Measurements from ENCODE around the gene CENPP.
"Not testable (repeated sequence)": the region's sequence is repeated elsewhere in the genome, so short reads cannot be mapped to it uniquely, and the experiment has no call there.

Gene CENPP

DNA sequence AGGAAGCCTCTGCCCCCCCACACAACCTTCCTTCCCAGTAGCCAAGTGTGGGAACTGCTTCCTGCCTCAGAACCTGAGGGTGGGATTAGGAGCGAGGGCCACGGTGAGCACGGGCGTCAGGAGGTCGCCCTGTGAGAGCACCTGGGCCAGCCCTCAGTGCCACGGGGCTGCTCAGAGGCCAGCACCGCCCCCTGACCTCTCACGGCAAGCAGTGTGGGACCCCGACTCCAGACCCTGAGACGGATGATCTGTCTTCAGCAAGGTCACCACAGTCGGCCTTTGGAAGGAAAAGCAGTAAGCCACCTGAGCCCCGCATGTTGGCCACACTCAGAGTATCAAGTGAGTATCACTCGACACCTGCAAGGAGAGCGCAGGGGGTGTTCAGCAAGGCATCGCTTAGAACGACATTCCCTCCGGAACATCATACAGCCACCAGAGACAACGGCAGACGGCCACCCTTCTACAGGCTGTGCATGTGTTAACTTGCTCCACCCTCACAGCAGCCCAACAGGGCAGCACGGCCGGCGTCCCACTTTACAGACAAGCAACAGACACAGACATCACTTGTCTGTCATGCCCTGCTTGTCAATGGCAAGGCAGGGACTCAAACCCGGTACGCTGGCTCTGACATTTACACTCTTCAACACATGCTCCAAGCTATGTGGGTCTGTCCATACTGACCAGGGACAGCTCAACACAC lies 294.0 kb downstream of the CENPP start:
- no peak for DNase-seq

DNA sequence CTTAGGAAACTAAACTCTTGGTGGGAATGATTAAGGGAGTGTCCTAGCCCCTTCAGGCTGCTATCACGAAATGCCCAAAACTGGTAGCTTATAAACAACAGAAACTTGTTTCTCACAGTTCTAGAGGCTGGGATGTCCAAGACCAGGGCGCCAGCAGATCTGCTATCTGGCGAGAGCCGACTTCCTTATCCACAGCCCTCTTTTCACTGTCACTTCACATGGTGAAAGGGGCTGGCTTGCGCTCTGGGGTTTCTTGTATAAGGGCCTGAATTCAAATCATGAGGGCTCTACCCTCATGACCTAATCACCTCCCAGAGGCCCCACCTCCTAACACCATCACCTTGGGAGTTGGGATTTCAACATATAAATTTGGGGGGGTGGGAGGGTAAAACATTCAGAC lies 295.1 kb downstream of the CENPP start:
- no peak for DNase-seq

DNA sequence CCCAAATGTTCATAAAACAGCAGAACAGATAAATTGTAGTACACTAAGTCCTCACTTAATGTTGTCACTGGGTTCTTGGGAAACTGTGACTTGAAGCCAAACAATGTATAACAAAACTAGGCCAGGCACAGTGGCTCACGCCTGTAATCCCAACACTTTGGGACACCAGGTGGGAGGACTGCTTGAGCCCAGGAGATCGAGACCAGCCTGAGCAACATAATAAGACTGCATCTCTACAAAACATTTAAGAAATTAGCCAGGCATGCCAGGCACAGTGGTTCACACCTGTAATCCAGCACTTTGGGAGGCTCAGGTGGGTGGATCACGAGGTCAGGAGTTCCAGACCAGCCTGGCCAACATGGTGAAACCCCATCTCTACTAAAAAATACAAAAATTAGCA lies 298.2 kb downstream of the CENPP start:
- DNase-seq = not testable (repeated sequence)

DNA sequence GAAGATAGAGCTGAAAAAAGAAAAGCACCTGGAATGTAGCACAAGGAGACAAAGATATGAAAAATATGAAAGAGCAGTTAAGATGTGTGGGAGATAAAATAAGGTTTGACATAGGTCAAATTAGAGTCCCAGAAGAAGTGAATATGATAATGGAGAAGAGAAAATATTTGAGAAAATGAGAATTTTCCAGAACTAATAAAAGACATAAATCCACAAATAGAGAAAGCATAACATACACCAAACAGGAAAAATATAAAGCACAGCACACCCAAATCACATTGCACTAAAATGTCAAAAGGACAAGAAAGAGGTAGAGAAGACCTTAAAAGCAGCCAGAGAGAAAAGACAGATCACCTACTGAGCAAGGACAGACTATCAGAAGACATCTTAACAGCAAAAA lies 300.7 kb downstream of the CENPP start:
- DNase-seq = no peak

- DNase-seq = no peak
Measured at GRCh38 chr9:92627651-92628050, 301.9 kb downstream of the CENPP start.

DNA sequence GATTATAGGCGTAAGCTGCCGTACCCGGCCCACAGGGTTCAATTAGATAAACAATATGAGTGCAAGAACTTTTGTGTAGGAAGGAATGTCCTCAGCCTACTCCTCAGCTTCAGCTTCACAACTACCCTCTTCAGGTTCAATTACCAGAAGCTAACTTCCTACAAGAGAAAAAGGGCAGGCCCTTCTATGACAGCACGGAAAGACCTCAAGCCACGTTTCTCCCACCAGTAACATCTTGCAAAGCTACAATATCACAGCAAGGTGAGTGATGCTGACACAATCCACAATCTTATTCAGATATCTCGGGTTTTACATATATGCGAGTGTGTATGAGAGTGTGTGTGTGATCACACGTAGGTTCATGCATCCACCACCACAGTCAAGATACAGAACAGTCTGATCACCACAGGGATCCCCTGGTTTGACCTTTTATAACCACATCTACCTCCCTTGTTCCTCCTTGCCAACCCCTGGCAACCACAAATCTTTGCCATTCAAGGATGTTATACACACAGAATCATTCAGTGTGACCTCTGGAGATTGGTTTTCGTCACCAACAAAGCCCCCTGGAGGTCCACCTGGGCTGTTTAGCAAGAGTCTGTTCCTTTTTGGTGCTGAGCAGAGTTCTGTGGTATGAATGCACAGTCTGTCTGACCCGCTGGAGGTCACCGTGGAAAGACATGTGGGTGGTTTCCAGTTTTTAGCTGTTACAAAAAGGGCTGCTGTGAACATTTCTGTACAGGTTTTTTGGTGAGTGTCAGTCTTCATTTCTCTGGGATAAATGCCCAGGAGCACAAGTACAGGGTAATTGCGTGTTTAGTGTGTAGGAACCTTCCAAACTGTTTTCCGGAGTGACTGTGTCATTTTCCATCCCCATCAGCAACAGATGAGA lies 305.9 kb downstream of the CENPP start:
- no peak for DNase-seq

GRCh38 chr9:92632641-92633040 lies 306.9 kb downstream of the CENPP start:
- DNase-seq = no peak

GRCh38 chr9:92633614-92634278 lies 308.0 kb downstream of the CENPP start:
- no peak for DNase-seq

DNA sequence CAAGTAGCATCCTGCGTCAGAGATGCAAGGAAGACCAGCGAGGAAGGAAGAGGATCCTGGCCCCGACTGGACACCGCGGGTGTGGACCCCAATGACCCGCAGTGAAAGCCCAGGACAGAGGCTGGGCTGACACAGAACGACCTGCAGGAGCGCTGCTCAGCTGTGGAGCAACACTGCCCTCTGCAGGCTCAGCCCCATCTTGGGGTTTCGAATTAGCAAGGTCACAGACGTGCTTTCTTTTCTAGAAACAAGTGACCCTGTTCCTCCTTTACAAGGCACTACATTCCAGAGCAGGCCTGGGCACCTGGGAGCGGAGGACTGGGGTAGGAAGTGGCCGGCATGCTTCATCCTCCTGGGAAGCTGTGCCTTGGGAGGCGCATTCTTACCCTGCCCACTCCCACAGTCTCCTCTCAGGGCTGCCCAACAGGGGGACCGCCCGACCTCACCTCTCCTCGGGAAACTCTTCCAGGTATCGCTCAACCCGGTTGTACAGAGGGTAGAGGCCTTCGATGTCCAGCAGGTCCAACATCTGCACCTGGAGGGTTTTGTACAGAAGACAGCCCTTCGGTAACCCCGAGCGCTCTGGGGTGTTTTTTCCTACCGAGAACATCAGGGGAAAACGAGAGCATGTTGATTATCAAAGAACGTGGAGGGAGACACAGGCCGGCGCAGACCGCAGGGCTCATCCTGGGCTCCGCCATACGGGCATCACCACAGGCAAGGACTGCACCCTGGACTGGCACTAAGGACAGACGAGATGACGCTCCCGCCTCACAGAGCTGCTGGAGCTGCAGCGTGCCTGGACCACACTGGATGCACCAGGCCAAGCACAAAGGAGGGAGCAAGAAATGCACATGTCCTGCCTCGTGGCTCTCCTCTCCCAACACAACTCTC lies 309.2 kb downstream of the CENPP start:
- DNase-seq = peak; percentile 31

- no peak for DNase-seq
Measured at GRCh38 chr9:92635760-92636159, 310.0 kb downstream of the CENPP start.

DNA sequence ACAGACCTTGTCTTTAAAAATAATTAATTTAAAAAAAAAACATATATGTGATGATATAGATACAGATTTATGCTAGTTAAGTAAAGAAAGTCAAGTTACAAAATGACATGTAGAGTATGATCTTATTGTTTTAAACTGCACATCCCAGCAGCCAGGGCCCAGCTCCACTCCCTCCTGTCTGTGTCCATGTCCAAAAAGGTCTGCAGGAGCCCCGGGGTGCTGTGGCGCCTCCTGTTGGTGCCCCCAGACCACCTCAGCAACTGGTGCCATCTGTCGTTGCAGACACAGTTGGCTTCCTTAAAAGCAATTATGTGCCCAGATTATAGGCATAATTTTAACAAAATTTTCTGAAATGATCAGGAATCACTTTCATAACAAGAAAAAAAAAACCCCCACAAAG lies 310.9 kb downstream of the CENPP start:
- DNase-seq = no peak

DNA sequence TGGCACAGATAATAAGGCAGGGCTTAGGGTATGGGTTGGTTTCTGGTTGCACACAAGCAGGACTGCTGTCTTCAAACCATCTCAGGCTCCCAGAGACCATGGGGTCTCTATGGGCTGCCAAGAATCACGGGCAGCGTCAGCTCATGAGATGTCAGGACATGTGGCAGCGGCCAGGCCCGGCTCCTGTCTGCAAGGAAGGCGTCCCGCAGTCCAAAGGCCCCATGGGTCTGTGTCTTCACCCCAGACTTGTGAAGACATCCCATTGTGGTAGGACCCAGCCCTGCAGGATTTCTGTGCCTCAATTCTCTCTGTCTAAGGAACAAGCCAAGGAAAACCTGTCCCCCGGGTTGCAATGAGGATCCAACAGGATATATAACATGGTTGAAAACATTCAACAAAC lies 311.6 kb downstream of the CENPP start:
- no peak for DNase-seq

DNA sequence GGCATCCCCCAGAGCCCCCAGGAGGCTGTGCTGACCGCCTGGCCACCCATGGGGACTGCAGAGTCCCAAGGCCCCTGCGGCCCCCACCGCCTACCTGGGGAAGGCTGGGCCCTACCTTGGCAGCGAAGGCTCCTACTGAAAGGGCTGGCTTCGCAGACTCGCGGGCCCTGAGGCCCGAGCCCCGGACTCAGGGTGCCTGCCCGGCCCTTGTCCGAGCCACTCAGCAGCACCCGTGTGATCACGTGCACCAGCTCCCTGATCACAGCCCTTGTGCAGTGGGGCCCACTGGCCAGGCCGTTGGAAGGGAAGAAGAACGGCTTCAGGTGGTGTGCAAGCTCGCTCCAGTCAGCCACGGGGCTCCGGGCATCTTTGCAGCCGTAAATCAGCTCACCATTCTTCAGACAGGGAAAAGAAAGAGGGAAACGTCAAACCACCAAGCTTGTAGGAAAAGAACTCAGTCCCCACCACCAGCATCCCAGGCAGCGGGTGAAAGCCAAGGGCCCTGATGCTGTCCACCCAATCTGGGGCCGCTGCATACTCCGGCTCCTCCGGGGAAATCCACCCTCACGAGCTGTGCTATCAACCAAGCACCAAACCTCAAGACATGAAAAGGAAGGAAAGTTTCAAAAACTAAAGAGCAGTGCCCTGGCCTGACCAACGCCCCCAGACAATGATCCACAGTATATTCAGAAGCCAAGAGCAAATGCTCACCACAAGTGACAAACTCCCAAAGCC lies 312.3 kb downstream of the CENPP start:
- DNase-seq = no peak

GRCh38 chr9:92638621-92639101 lies 312.9 kb downstream of the CENPP start:
- no peak for DNase-seq

- DNase-seq = no peak
Measured at GRCh38 chr9:92639124-92639523, 313.4 kb downstream of the CENPP start.

GRCh38 chr9:92639791-92640271 lies 314.1 kb downstream of the CENPP start:
- no peak for DNase-seq

DNA sequence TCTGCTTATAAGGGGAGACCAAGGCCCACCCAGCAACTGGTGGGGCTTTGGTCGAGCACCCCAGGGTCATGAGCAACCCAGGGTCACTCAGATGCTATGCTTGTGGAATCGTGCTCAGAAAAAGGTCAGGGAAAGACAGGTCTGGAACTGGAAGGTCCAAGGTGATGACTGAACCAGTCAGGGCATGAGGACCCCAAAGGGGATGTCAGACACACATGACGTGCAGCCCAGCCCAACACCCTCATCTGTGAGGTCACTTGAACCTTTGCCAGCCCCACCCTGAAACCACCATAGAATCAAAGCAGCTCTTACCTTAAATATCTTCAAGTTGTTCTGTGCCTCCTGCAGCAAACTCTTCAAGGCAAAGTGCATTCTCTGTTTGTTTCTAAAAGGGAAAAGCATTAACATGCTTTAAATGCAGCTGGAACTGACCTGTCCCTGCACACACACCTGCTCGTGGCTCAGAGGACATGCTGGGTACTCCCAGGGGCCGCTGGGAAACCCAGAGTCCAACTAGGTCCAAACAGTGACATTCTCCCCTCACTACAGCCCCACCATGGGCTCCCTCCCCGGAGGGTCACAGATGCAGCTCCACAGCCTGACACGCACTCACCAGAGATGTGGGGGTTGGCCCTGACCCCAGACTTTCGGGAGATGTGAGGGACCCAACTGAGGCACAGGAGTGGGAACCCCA lies 314.8 kb downstream of the CENPP start:
- no peak for DNase-seq

DNA sequence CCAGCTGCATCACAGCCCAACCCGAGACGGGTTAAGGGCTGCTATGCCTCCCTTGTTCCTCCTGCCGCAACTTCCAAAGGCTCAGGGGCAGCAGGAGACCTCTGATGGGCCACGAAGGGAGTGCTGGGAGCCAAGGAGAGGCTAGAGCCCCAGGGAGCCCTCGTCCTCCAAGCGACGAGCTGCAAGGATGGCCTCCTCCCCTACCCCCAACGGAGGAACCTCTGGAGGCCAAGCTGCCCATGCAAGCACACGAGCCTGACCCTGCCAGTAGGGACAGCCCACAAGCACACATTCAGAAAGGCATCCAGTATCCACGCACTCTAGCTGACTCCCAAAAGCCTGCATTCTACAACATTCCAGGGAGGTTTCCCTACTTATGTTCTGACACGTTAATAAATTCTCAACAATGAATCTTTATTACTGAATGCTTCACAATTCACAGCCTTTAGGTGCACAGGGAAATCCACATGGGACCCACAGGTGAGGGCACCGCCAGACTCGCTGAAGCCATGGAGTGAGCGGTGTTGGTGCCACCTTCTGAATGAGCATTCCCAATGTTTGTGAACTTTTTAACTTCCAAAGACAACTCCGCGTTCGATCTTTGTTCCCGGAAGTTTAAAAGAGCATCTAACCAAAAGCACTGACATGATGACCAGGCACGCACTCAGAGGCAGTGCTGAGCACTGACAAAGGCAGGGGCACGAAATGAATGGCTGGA lies 315.5 kb downstream of the CENPP start:
- DNase-seq = no peak

GRCh38 chr9:92642041-92642451 lies 316.3 kb downstream of the CENPP start:
- DNase-seq = no peak

- no peak for DNase-seq
Measured at GRCh38 chr9:92642564-92642963, 316.8 kb downstream of the CENPP start.

All from NK-92 treated with Interleukin-12 subunit alpha and Interleukin-12 subunit beta, amount 100 ng/mL, for 24 hours (cell line).